Hypothalamus (tissue), 51 donors: ENCODE data around the gene SLC6A6.

Experiments used
- DNase-seq, 51 donors: peaks; one replicate each; lab custom pipeline; 2025; lab: John Stamatoyannopoulos, UW

Gene SLC6A6

GRCh38 chr3:14450922-14451606 lies 48.7 kb downstream of the SLC6A6 start:
- DNase-seq, result no peak

- peak in 16 of 51 donors; percentile 13 to 63 (median 40) for DNase-seq
These were observed 49.7 kb downstream of the SLC6A6 start for GRCh38 chr3:14451844-14452739.

GRCh38 chr3:14452740-14453710 lies 50.6 kb downstream of the SLC6A6 start:
- peak in 42 of 51 donors; percentile 28 to 90 (median 67) for DNase-seq

- no peak for DNase-seq
These were observed 51.7 kb downstream of the SLC6A6 start for GRCh38 chr3:14453876-14454638.

- DNase-seq, result no peak
These were observed 52.4 kb downstream of the SLC6A6 start for GRCh38 chr3:14454639-14455310.

GRCh38 chr3:14455571-14456317 lies 53.3 kb downstream of the SLC6A6 start:
- DNase-seq, result peak in 11 of 51 donors; percentile 11 to 38 (median 22)

GRCh38 chr3:14456794-14457193 lies 54.4 kb downstream of the SLC6A6 start:
- no peak for DNase-seq

GRCh38 chr3:14457481-14457880 lies 55.1 kb downstream of the SLC6A6 start:
- DNase-seq, result no peak

- no peak for DNase-seq
These were observed 55.6 kb downstream of the SLC6A6 start for GRCh38 chr3:14457999-14458398.

- peak in 1 of 51 donors; percentile 8 for DNase-seq
These were observed 56.2 kb downstream of the SLC6A6 start for GRCh38 chr3:14458434-14459275.

- DNase-seq, result no peak
These were observed 57.0 kb downstream of the SLC6A6 start for GRCh38 chr3:14459384-14459783.

GRCh38 chr3:14459787-14460186 lies 57.4 kb downstream of the SLC6A6 start:
- no peak for DNase-seq

- DNase-seq, result peak in 41 of 51 donors; percentile 12 to 82 (median 53)
These were observed 58.1 kb downstream of the SLC6A6 start for GRCh38 chr3:14460342-14461005.

- DNase-seq, result no peak
These were observed 58.8 kb downstream of the SLC6A6 start for GRCh38 chr3:14461006-14461747.

GRCh38 chr3:14461748-14462324 lies 59.4 kb downstream of the SLC6A6 start:
- DNase-seq, result peak in 25 of 51 donors; percentile 9 to 67 (median 33)

- DNase-seq, result no peak
These were observed 60.3 kb downstream of the SLC6A6 start for GRCh38 chr3:14462738-14463137.
